ENCODE results near the gene CYP2R1.

The CYP2R1 gene

GRCh38 chr11:14924318-14924717 is 32.3 kb upstream of the CYP2R1 start:
- POLR2A ChIA-PET, result no interaction called here
- no peak for TF ChIP-seq CTCF (IDR thresholded peaks at IDR 0.05; ENCODE audit: control extremely low read depth, extremely low read depth, low read depth, missing control alignments)
- CTCF ChIA-PET, result interaction anchor here (1.1 to 9.0 kb wide), 4 partner anchors 9 to 176 kb away, joined by 3 to 99 read pairs (median 3); no protein-coding TSS in a partner anchor
- DNase-seq (ENCODE audit: extremely low spot score), result no peak

GRCh38 chr11:14916403-14916802 is 24.4 kb upstream of the CYP2R1 start:
- POLR2A ChIA-PET, result no interaction called here
- CTCF ChIA-PET, result interaction anchor here (2.1 kb wide), 1 partner anchor 9 kb away, joined by 9 read pairs; no protein-coding TSS in a partner anchor
- TF ChIP-seq CTCF (IDR thresholded peaks at IDR 0.05; ENCODE audit: control extremely low read depth, extremely low read depth, low read depth, missing control alignments), result no peak
- DNase-seq (ENCODE audit: extremely low spot score), result no peak

GRCh38 chr11:14914536-14914935 is 22.5 kb upstream of the CYP2R1 start:
- CTCF ChIA-PET, result interaction anchor here (1.2 to 4.1 kb wide), 4 partner anchors 7 to 162 kb away, joined by 4 to 19 read pairs (median 6); no protein-coding TSS in a partner anchor
- no peak for TF ChIP-seq CTCF (IDR thresholded peaks at IDR 0.05; ENCODE audit: control extremely low read depth, extremely low read depth, low read depth, missing control alignments)
- POLR2A ChIA-PET, result no interaction called here
- DNase-seq (ENCODE audit: extremely low spot score), result no peak

- DNase-seq (ENCODE audit: extremely low spot score), result no peak
- ChIA-PET POLR2A (interaction anchor here (1.1 to 2.6 kb wide), 2 partner anchors 17 to 119 kb away, joined by 3 to 13 read pairs; partner anchors contain the start of gene CYP2R1), CTCF (interaction anchor here (0.6 to 7.2 kb wide), 98 partner anchors 7 to 529 kb away, joined by 3 to 213 read pairs (median 5); partner anchors contain the start of genes CALCB, CYP2R1, PDE3B and PSMA1)
- peak; percentile 77 for TF ChIP-seq CTCF (IDR thresholded peaks at IDR 0.05; ENCODE audit: control extremely low read depth, extremely low read depth, low read depth, missing control alignments)
These were observed 16.3 kb upstream of the CYP2R1 start for GRCh38 chr11:14908214-14908880.

- ChIA-PET POLR2A (interaction anchor here (1.1 to 2.6 kb wide), 2 partner anchors 16 to 118 kb away, joined by 3 to 13 read pairs; partner anchors contain the start of gene CYP2R1), CTCF (interaction anchor here (0.6 to 7.2 kb wide), 106 partner anchors 8 to 1830 kb away, joined by 3 to 213 read pairs (median 5); partner anchors contain the start of genes CALCB, CYP2R1, PDE3B and PSMA1)
- peak; percentile 88 for TF ChIP-seq CTCF (IDR thresholded peaks at IDR 0.05; ENCODE audit: control extremely low read depth, extremely low read depth, low read depth, missing control alignments)
- no peak for DNase-seq (ENCODE audit: extremely low spot score)
These were observed 15.6 kb upstream of the CYP2R1 start for GRCh38 chr11:14907411-14908213.

- TF ChIP-seq CTCF (IDR thresholded peaks at IDR 0.05; ENCODE audit: control extremely low read depth, extremely low read depth, low read depth, missing control alignments), result no peak
- ChIA-PET CTCF (interaction anchor here (0.8 to 7.2 kb wide), 62 partner anchors 9 to 1831 kb away, joined by 3 to 213 read pairs (median 8); partner anchors contain the start of genes CALCB, CYP2R1, PDE3B and PSMA1), POLR2A (interaction anchor here (1.1 to 2.6 kb wide), 2 partner anchors 15 to 117 kb away, joined by 3 to 13 read pairs; partner anchors contain the start of gene CYP2R1)
- DNase-seq (ENCODE audit: extremely low spot score), result no peak
These were observed 15.0 kb upstream of the CYP2R1 start for GRCh38 chr11:14906993-14907392.
